PC-3 (cell line): ENCODE data around the gene NEK1. TPM values are rescaled to one million over a fixed set of nuclear protein-coding genes. Genes with fewer than 3 reads are reported as not detected.
A peak's percentile ranks its signal among the peaks of the same experiment; 100 is the strongest.
"Not testable (repeated sequence)": the region's sequence is repeated elsewhere in the genome, so short reads cannot be mapped to it uniquely, and the experiment has no call there.

ENCODE experiments used
- ATAC-seq: fragments of 200-7000 bp; cut with Tn5 transposase; 2 replicates; pipeline ENCODE4 v1.9.1; 2020; ENCODE audit warnings: mild to moderate bottlenecking, moderate library complexity
- BruUV-seq: library from RNA; stranded (reverse); fragments of 400-500 nt; replicated peaks from 2 replicates; lab custom pipeline; 2021; lab: Mats Ljungman, UMichigan
- CTCF ChIA-PET: fragments of 300-600 bp; sonication (Branson Sonifier 250); formaldehyde crosslinking; loops from one replicate; lab custom pipeline; 2022; ENCODE audit warnings: antibody characterized with exemption; lab: Charles Lee
- POLR2A ChIA-PET: fragments of 300-600 bp; sonication (Branson Sonifier 250); formaldehyde crosslinking; loops from one replicate; lab custom pipeline; 2022; ENCODE audit warnings: antibody characterized with exemption; ENCODE audit not compliant: unreplicated experiment; lab: Charles Lee
- DNase-seq: peaks from one replicate; pipeline ENCODE4 v3.0.0-alpha.2; 2015
- H2AFZ ChIP-seq: fragments of 300-600 bp; sonication (generic); 2 replicates; pipeline ENCODE4 v1.6.0; 2016; ENCODE audit warnings: antibody characterized with exemption, low read length
- H3F3A ChIP-seq: fragments of 300-600 bp; sonication (generic); one replicate; pipeline ENCODE4 v1.6.0; 2017; ENCODE audit warnings: antibody characterized with exemption, low read length, control low read depth, mild to moderate bottlenecking; ENCODE audit not compliant: unreplicated experiment
- H3K27ac ChIP-seq: fragments of 300-600 bp; sonication (generic); 2 replicates; pipeline ENCODE4 v1.5.1; 2016; ENCODE audit warnings: mild to moderate bottlenecking, low read length
- H3K27me3 ChIP-seq: fragments of 300-600 bp; sonication (generic); 2 replicates; pipeline ENCODE4 v1.6.1; 2016; ENCODE audit warnings: low read length, mixed read lengths
- H3K36me3 ChIP-seq: fragments of 300-600 bp; sonication (generic); 2 replicates; pipeline ENCODE4 v1.6.1; 2016; ENCODE audit warnings: low read depth, mixed run types, low read length, mixed read lengths
- H3K4me1 ChIP-seq: fragments of 300-600 bp; sonication (generic); 2 replicates; pipeline ENCODE4 v1.5.1; 2016; ENCODE audit warnings: low read length; ENCODE audit not compliant: insufficient read depth
- H3K4me2 ChIP-seq: fragments of 300-600 bp; sonication (generic); 2 replicates; pipeline ENCODE4 v1.6.0; 2016; ENCODE audit warnings: low read length
- H3K4me3 ChIP-seq: fragments of 300-600 bp; sonication (generic); 2 replicates; pipeline ENCODE4 v1.5.1; 2016; ENCODE audit warnings: mild to moderate bottlenecking, low read length, mixed read lengths
- H3K79me2 ChIP-seq: fragments of 300-600 bp; sonication (generic); 2 replicates; pipeline ENCODE4 v1.6.1; 2017; ENCODE audit warnings: low read length, mixed read lengths
- H3K9ac ChIP-seq: fragments of 300-600 bp; sonication (generic); 2 replicates; pipeline ENCODE4 v1.6.0; 2016; ENCODE audit warnings: mild to moderate bottlenecking, low read length
- H3K9me2 ChIP-seq: fragments of 300-600 bp; sonication (generic); replicated peaks from 2 replicates; pipeline ENCODE4 v1.6.1; 2016; ENCODE audit warnings: mixed run types, low read length, mixed read lengths
- H3K9me3 ChIP-seq: fragments of 300-600 bp; sonication (generic); 2 replicates; pipeline ENCODE4 v1.6.1; 2016; ENCODE audit warnings: low read length, mixed read lengths
- H4K20me1 ChIP-seq: fragments of 300-600 bp; sonication (generic); 2 replicates; pipeline ENCODE4 v1.6.1; 2016; ENCODE audit warnings: low read length, mixed read lengths
- EZH2 ChIP-seq: fragments of 300-600 bp; sonication (generic); IDR thresholded peaks from one replicate; pipeline ENCODE4 v1.6.1; 2017; ENCODE audit warnings: antibody characterized with exemption, mild to moderate bottlenecking, low read length; ENCODE audit not compliant: unreplicated experiment
- EZH2phosphoT487 ChIP-seq: fragments of 300-600 bp; sonication (generic); IDR thresholded peaks from 2 replicates; pipeline ENCODE4 v1.6.1; 2018; ENCODE audit warnings: mild to moderate bottlenecking, antibody characterized with exemption, low read length, borderline replicate concordance
- intact Hi-C: fragments of 100-400 bp; cut with micrococcal nuclease; formaldehyde crosslinking; loops from 2 replicates; pipeline ENCODE4 v1.9.0; 2023
- total RNA-seq: library from RNA; depleted of rRNA; stranded (reverse); fragments of >200 nt; gene quantifications from 2 replicates; pipeline ENCODE4 v1.2.3, GENCODE V29; 2014
- TF ChIP-seq, protein P1 (sequence below): fragments of 300-600 bp; sonication (generic); conservative IDR thresholded peaks from 2 replicates; pipeline ENCODE4 v1.5.1; 2017; ENCODE audit warnings: antibody characterized with exemption, low read depth, mild to moderate bottlenecking, low read length

Gene NEK1
- total RNA-seq, 1 experiment from 2014 or later = 4.3 TPM

DNA sequence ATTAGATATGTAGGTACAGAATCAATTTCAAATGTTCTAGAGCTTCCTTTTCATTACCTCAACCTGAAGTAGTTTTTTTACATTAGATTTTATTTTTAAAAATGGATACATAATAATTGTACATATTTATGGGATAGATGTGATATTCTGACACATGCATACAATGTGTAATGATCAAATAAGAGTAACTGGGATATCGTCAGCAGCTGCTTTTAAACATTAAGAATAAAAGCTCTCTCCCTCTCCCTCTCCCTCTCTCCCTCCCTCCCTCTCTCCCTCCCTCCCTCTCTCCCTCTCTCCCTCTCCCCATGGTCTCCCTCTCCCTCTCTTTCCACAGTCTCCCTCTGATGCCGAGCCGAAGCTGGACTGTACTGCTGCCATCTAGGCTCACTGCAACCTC is 43.2 kb downstream of the NEK1 start:
- CTCF ChIA-PET, H3K27me3 ChIP-seq, H4K20me1 ChIP-seq, H3K27ac ChIP-seq, ATAC-seq, H3K4me1 ChIP-seq, H3F3A ChIP-seq, H3K4me3 ChIP-seq, H3K36me3 ChIP-seq, H3K9me3 ChIP-seq, H2AFZ ChIP-seq, POLR2A ChIA-PET, DNase-seq, H3K4me2 ChIP-seq, BruUV-seq, H3K9ac ChIP-seq, H3K79me2 ChIP-seq, H3K9me2 ChIP-seq: not testable (repeated sequence)
- intact Hi-C loops = loop anchor here (5.0 to 10.0 kb wide), 2 partner anchors 77 to 574 kb away; no protein-coding TSS in a partner anchor

DNA sequence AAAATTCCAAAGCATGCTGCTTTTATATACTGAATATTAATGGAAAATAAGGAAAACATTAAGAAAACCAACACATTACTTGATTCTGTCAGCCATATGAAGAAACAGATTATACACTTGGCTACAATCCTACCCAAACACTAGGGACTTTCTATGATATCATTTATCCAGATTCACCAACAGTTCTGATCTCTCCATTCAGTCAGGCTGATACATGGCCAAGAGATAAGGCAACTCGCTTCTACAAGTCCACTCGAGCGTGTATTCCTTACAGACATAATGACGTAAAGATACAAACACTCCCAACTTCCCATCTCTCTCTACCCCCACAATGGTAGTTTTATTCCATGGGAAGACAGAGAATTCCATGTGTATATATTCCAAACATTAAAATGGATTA is 44.5 kb downstream of the NEK1 start:
- ATAC-seq (no peak), DNase-seq (no peak)
- POLR2A ChIA-PET = no interaction called here
- H3K4me3 ChIP-seq = no peak overlapping the region
- H3K9me3 ChIP-seq = no peaks in the 10 kb centered on the region
- no peak overlapping the region for H3K27ac ChIP-seq
- no peaks in the 10 kb centered on the region for H3K27me3 ChIP-seq
- no peaks in the 10 kb centered on the region for H3F3A ChIP-seq
- H2AFZ ChIP-seq = no peak overlapping the region
- no peak overlapping the region for H3K4me2 ChIP-seq
- H3K36me3 ChIP-seq = no peaks in the 10 kb centered on the region
- H3K79me2 ChIP-seq = no peaks in the 10 kb centered on the region
- H3K4me1 ChIP-seq = no peaks in the 10 kb centered on the region
- TF ChIP-seq EZH2 = no peak
- TF ChIP-seq EZH2phosphoT487 = no peak
- TF ChIP-seq, protein P1, sequence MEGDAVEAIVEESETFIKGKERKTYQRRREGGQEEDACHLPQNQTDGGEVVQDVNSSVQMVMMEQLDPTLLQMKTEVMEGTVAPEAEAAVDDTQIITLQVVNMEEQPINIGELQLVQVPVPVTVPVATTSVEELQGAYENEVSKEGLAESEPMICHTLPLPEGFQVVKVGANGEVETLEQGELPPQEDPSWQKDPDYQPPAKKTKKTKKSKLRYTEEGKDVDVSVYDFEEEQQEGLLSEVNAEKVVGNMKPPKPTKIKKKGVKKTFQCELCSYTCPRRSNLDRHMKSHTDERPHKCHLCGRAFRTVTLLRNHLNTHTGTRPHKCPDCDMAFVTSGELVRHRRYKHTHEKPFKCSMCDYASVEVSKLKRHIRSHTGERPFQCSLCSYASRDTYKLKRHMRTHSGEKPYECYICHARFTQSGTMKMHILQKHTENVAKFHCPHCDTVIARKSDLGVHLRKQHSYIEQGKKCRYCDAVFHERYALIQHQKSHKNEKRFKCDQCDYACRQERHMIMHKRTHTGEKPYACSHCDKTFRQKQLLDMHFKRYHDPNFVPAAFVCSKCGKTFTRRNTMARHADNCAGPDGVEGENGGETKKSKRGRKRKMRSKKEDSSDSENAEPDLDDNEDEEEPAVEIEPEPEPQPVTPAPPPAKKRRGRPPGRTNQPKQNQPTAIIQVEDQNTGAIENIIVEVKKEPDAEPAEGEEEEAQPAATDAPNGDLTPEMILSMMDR = no peak
- CTCF ChIA-PET = no interaction called here
- intact Hi-C loops = loop anchor here (5.0 to 10.0 kb wide), 2 partner anchors 76 to 573 kb away; no protein-coding TSS in a partner anchor
- BruUV-seq = no TSS peak
- no peak overlapping the region for H3K9ac ChIP-seq
- H4K20me1 ChIP-seq = no peaks in the 10 kb centered on the region
- no peaks in the 10 kb centered on the region for H3K9me2 ChIP-seq

DNA sequence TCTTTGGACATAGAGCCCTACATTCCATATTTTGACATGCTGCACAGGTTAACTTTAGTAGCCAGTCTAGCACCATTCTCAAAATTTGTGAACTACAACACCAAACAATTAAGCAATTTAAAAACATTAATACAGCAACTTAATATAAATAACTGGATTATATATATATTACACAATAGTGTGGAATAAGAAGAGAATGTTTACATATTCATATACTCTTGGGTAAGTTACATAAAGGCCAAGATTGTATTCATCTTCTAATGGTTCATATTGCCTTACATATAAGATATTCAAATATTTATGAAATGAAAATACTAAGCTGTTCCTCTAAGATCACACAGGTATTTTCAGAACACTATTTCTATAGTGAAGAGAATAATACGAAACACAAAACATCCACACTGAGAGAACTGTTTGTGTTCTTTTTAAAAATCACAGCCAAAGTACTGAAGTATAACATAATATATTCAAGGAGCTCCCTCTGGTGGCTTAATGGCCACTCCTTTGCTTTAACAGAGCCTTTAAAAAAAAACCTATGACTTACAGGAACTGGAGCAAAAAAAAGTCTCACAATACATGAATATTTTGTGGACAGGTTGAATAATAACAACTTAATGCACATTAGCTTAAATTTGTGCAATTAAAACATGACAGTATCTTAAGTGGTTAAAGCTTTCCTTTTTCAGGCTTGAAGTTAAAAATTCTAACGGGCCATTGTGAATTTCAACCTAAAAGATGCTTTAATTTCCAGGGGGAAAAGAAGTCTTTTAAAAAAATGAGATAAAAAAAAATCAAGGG is 46.2 kb downstream of the NEK1 start:
- H3K9ac ChIP-seq = no peak overlapping the region
- no peak overlapping the region for H3K4me3 ChIP-seq
- no peaks in the 10 kb centered on the region for H3K27me3 ChIP-seq
- ChIA-PET CTCF (interaction anchor here (0.5 kb wide), 1 partner anchor 528 kb away, joined by 4 read pairs; no protein-coding TSS in a partner anchor), POLR2A (no interaction called here)
- intact Hi-C loops = loop anchor here (1.0 to 10.0 kb wide), 3 partner anchors 74 to 643 kb away; no protein-coding TSS in a partner anchor
- no TSS peak for BruUV-seq
- H3K79me2 ChIP-seq = no peaks in the 10 kb centered on the region
- no peaks in the 10 kb centered on the region for H3K9me3 ChIP-seq
- no peaks in the 10 kb centered on the region for H3F3A ChIP-seq
- no peak for TF ChIP-seq EZH2phosphoT487
- TF ChIP-seq, protein P1 = peak; percentile 79
- peak; percentile 42 for ATAC-seq
- DNase-seq = peak; percentile 55
- no peak overlapping the region for H3K4me2 ChIP-seq
- no peaks in the 10 kb centered on the region for H3K36me3 ChIP-seq
- no peak overlapping the region for H2AFZ ChIP-seq
- no peaks in the 10 kb centered on the region for H3K9me2 ChIP-seq
- no peaks in the 10 kb centered on the region for H4K20me1 ChIP-seq
- H3K4me1 ChIP-seq = no peaks in the 10 kb centered on the region
- H3K27ac ChIP-seq = no peak overlapping the region
